Hepatocyte (in vitro differentiated cells): ENCODE measurements around the gene NAA80. TPM values are rescaled to one million over a fixed set of nuclear protein-coding genes. Genes with fewer than 3 reads are reported as not detected.
A peak's percentile ranks its signal among the peaks of the same experiment; 100 is the strongest.

Experiments used
- DNase-seq: peaks from one replicate; pipeline ENCODE4 v3.0.0-alpha.2; 2016; ENCODE audit warnings: low spot score
- H2AFZ ChIP-seq: fragments of 200-600 bp; sonication (generic); 2 replicates; pipeline ENCODE4 v1.6.0; 2016; ENCODE audit warnings: antibody characterized with exemption, mild to moderate bottlenecking
- H3K27ac ChIP-seq: fragments of 200-600 bp; sonication (generic); 2 replicates; pipeline ENCODE4 v1.5.1; 2016; ENCODE audit warnings: mild to moderate bottlenecking
- H3K27me3 ChIP-seq: fragments of 200-600 bp; sonication (generic); 2 replicates; pipeline ENCODE4 v1.6.1; 2016
- H3K36me3 ChIP-seq: fragments of 200-600 bp; sonication (generic); replicated peaks from 2 replicates; pipeline ENCODE4 v1.5.1; 2016; ENCODE audit warnings: low read depth; ENCODE audit not compliant: insufficient read depth
- H3K4me1 ChIP-seq: fragments of 200-600 bp; sonication (generic); 2 replicates; pipeline ENCODE4 v1.5.1; 2016; ENCODE audit warnings: mild to moderate bottlenecking, moderate library complexity; ENCODE audit not compliant: insufficient read depth
- H3K4me2 ChIP-seq: fragments of 200-600 bp; sonication (generic); 2 replicates; pipeline ENCODE4 v1.6.0; 2016
- H3K4me3 ChIP-seq: fragments of 200-600 bp; sonication (generic); 2 replicates; pipeline ENCODE4 v1.5.1; 2016; ENCODE audit warnings: mild to moderate bottlenecking
- H3K79me2 ChIP-seq: fragments of 200-600 bp; sonication (generic); 2 replicates; pipeline ENCODE4 v1.6.0; 2017; ENCODE audit warnings: mild to moderate bottlenecking
- H3K9me2 ChIP-seq: fragments of 200-600 bp; sonication (generic); replicated peaks from 2 replicates; pipeline ENCODE4 v1.6.0; 2017; ENCODE audit warnings: mild to moderate bottlenecking; ENCODE audit not compliant: insufficient read depth
- H3K9me3 ChIP-seq: fragments of 200-600 bp; sonication (generic); 2 replicates; pipeline ENCODE4 v1.5.1; 2016; ENCODE audit warnings: low read depth, mild to moderate bottlenecking
- H4K20me1 ChIP-seq: fragments of 200-600 bp; sonication (generic); 2 replicates; pipeline ENCODE4 v1.6.0; 2016; ENCODE audit warnings: mild to moderate bottlenecking; ENCODE audit not compliant: insufficient read depth, poor library complexity, severe bottlenecking
- EZH2 ChIP-seq: fragments of 200-600 bp; sonication (generic); IDR thresholded peaks from 2 replicates; pipeline ENCODE4 v1.6.1; 2016; ENCODE audit warnings: antibody characterized with exemption, mild to moderate bottlenecking, borderline replicate concordance
- EZH2phosphoT487 ChIP-seq: fragments of 200-600 bp; sonication (generic); IDR thresholded peaks from one replicate; pipeline ENCODE4 v1.6.1; 2018; ENCODE audit warnings: antibody characterized with exemption, mild to moderate bottlenecking, low read depth, moderate library complexity; ENCODE audit not compliant: unreplicated experiment, severe bottlenecking
- WGBS: methylation state at CpG from one replicate; pipeline ENCODE4 v1.1.6; 2016; ENCODE audit warnings: low lambda C conversion rate; ENCODE audit errors: missing lambda C conversion rate; 5-methylcytosine and 5-hydroxymethylcytosine counted together
- polyA plus RNA-seq: library from polyadenylated mRNA; unstranded; fragments of >200 nt; fragmentation: Nextera tagmentation; extraction: Ambion mirVana; gene quantifications from 2 replicates; pipeline ENCODE4 v1.2.1, GENCODE V29; 2016
- total RNA-seq: library from RNA; depleted of rRNA; stranded (reverse); fragments of >200 nt; gene quantifications from 2 replicates; pipeline ENCODE4 v1.2.3, GENCODE V29; 2014
- TF ChIP-seq, protein P1 (sequence below): fragments of 200-600 bp; sonication (generic); IDR thresholded peaks from 2 replicates; pipeline ENCODE4 v1.5.1; 2016; ENCODE audit warnings: antibody characterized with exemption, mild to moderate bottlenecking; ENCODE audit not compliant: poor library complexity

The NAA80 gene
- total and polyA plus RNA-seq, 2 experiments from 2014 or later = 6.7 to 19.5 TPM

DNA sequence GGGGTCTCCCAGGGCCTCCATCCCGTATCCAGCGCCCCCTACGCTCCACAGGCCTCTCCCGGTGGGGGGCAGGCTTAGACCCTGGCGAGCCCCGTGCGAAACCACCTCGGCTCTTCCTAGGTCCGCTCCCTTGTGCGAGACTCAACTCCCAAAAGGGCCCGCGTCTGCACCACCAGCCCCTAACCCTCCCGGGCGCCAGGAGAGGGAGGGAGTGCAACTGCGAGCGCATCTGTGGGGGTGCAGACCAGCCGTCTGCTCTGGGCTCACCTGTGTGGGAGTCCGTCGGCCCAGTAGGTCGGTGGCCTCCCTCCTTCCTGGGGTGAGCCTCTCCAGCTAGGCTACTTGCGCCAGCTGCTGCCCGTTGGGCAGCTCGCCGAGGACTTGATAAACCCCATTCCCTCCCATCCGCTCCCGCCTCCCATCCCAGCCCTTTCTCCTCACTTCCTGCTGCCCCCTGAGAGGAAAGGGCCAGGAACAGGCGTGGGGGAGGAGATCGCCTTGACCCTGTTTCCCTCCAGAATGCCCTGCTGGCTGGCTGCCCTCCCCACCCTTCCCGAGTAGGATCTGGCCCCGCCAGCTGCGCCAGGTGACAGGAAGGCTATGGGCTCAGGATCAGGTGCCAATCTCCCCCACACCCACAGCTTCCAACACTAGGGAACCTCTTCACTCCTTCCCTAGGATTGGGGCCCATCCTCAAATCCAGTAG is 23.3 kb upstream of the NAA80 start, which contains the start of gene HYAL2:
Gene HYAL2, minus strand, starts transcription at position 360 of the 706 bp plus-strand sequence. CDS start 2,256 bp downstream, outside the sequence.
- 44% methylated on average over 31 of the region's 31 CpGs for WGBS

GRCh38 chr3:50322115-50322385 is 22.8 kb upstream of the NAA80 start:
- Histone ChIP-seq H3K9me2 (no peaks in the 10 kb centered on the region), H3K4me3 (peak overlapping the region; percentile 88), H3K27ac (peak overlapping the region; percentile 100), H3K27me3 (no peaks in the 10 kb centered on the region), H3K79me2 (peaks cover 44% of the 10 kb centered on the region), H3K9me3 (no peaks in the 10 kb centered on the region), H3K36me3 (no peaks in the 10 kb centered on the region), H3K4me2 (peak overlapping the region; percentile 97), H4K20me1 (peaks cover 5% of the 10 kb centered on the region), H3K4me1 (peaks cover 51% of the 10 kb centered on the region), H2AFZ (peak overlapping the region; percentile 84)
- WGBS = 10% methylated on average over 14 of the region's 14 CpGs
- no peak for DNase-seq
- TF ChIP-seq, protein P1, sequence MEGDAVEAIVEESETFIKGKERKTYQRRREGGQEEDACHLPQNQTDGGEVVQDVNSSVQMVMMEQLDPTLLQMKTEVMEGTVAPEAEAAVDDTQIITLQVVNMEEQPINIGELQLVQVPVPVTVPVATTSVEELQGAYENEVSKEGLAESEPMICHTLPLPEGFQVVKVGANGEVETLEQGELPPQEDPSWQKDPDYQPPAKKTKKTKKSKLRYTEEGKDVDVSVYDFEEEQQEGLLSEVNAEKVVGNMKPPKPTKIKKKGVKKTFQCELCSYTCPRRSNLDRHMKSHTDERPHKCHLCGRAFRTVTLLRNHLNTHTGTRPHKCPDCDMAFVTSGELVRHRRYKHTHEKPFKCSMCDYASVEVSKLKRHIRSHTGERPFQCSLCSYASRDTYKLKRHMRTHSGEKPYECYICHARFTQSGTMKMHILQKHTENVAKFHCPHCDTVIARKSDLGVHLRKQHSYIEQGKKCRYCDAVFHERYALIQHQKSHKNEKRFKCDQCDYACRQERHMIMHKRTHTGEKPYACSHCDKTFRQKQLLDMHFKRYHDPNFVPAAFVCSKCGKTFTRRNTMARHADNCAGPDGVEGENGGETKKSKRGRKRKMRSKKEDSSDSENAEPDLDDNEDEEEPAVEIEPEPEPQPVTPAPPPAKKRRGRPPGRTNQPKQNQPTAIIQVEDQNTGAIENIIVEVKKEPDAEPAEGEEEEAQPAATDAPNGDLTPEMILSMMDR = no peak
- TF ChIP-seq EZH2phosphoT487 = no peak
- TF ChIP-seq EZH2 = no peak

More for the DNA sequence above, 23.3 kb upstream of the NAA80 start, which contains the start of gene HYAL2:
- peak within 1 kb of the TSS; percentile 88 for H3K4me3 ChIP-seq
- no peak for TF ChIP-seq EZH2phosphoT487
- TF ChIP-seq, protein P1 = no peak
- TF ChIP-seq EZH2 = no peak
- H3K27ac ChIP-seq = peak within 1 kb of the TSS; percentile 100
- H2AFZ ChIP-seq = peak within 1 kb of the TSS; percentile 84
- H3K4me1 ChIP-seq = peaks cover 51% of the 10 kb centered on the region
- no peaks in the 10 kb centered on the region for H3K9me2 ChIP-seq
- H3K27me3 ChIP-seq = no peaks in the 10 kb centered on the region
- H3K79me2 ChIP-seq = peaks cover 48% of the 10 kb centered on the region
- no peak for DNase-seq
- H3K4me2 ChIP-seq = peak within 1 kb of the TSS; percentile 97
- H3K36me3 ChIP-seq = no peaks in the 10 kb centered on the region
- H3K9me3 ChIP-seq = no peaks in the 10 kb centered on the region
- peaks cover 3% of the 10 kb centered on the region for H4K20me1 ChIP-seq

GRCh38 chr3:50321336-50322114 is 22.3 kb upstream of the NAA80 start:
- Histone ChIP-seq H2AFZ (peak overlapping the region; percentile 84), H3K9me3 (no peaks in the 10 kb centered on the region), H3K36me3 (no peaks in the 10 kb centered on the region), H3K27me3 (no peaks in the 10 kb centered on the region), H3K4me3 (peak overlapping the region; percentile 88), H3K4me1 (peaks cover 52% of the 10 kb centered on the region), H3K79me2 (peaks cover 39% of the 10 kb centered on the region), H3K9me2 (no peaks in the 10 kb centered on the region), H4K20me1 (peaks cover 4% of the 10 kb centered on the region), H3K4me2 (peak overlapping the region; percentile 97), H3K27ac (peak overlapping the region; percentile 100)
- WGBS = 0% methylated on average over 15 of the region's 59 CpGs
- peak; percentile 97 for DNase-seq
- TF ChIP-seq, protein P1 = peak; percentile 67
- no peak for TF ChIP-seq EZH2
